K562 (cell line): ENCODE measurements around the gene CEBPB. TPM values are rescaled to one million over a fixed set of nuclear protein-coding genes. Genes with fewer than 3 reads are reported as not detected.

Experiments
- ATAC-seq: fragments of 200-7000 bp; cut with Tn5 transposase; 3 replicates; pipeline ENCODE4 v1.9.1; 2020; ENCODE audit warnings: moderate library complexity
- BruUV-seq: library from RNA; stranded (reverse); fragments of 400-500 nt; replicated peaks from 2 replicates; lab custom pipeline; 2021; lab: Mats Ljungman, UMichigan
- CTCF ChIA-PET: fragments of 300-600 bp; formaldehyde crosslinking; extraction: SDS; loops from one replicate; lab custom pipeline; 2021; ENCODE audit warnings: low intra/inter-chr PET ratio; lab: Yijun Ruan, JAX
- POLR2A ChIA-PET: fragments of 300-600, 350-650 bp; sonication (Branson Sonifier 250); formaldehyde crosslinking; extraction: SDS; loops from one replicate; lab custom pipeline; 2021; ENCODE audit warnings: antibody characterized with exemption, inconsistent platforms; lab: Yijun Ruan, JAX
- DNase-seq, 4 experiments: peaks; one replicate each; pipeline versions ENCODE4 v3.0.0 to v3.0.0-alpha.2; 2011 to 2018; ENCODE audit warnings: low spot score in 3 of 4, mixed read lengths in 3 of 4; ENCODE audit errors: extremely low read depth in 1 of 4
- FAIRE-seq: peaks from 2 replicates; lab custom pipeline; 2011; peaks lifted over from hg19 to GRCh38; lab: Jason Lieb, UNC
- H2AFZ ChIP-seq: 2 replicates; pipeline ENCODE4 v1.6.0; 2011; ENCODE audit warnings: low read depth, low read length, control low read depth, inconsistent platforms
- H3K27ac ChIP-seq: fragments of 200-600 bp; 3 replicates; pipeline ENCODE4 v1.8.0; 2011; ENCODE audit warnings: low read depth, mild to moderate bottlenecking, control low read depth, inconsistent platforms, low read length, moderate library complexity, mixed read lengths; ENCODE audit errors: extremely low read depth
- H3K27me3 ChIP-seq, 2 experiments: fragments of 300-600 bp in 1 of 2; 2 replicates in 1 of 2; 3 replicates in 1 of 2; pipeline versions ENCODE4 v1.6.0 to v1.8.0; 2011; ENCODE audit warnings: inconsistent platforms in 2 of 2, low read length in 2 of 2, mild to moderate bottlenecking in 1 of 2, mixed read lengths in 1 of 2, moderate library complexity in 1 of 2; ENCODE audit not compliant: control insufficient read depth in 2 of 2, insufficient read depth in 2 of 2
- H3K36me3 ChIP-seq: fragments of 300-600 bp; 3 replicates; pipeline ENCODE4 v1.8.0; 2011; ENCODE audit warnings: mild to moderate bottlenecking, low read length, inconsistent platforms; ENCODE audit not compliant: control insufficient read depth, insufficient read depth
- H3K4me1 ChIP-seq, 2 experiments: fragments of 200-600 bp in 1 of 2; replicated peaks in 1 of 2; 2 replicates in 1 of 2; 3 replicates in 1 of 2; pipeline versions ENCODE4 v1.5.1 to v1.8.0; 2011; ENCODE audit warnings: inconsistent platforms in 2 of 2, low read length in 2 of 2, mild to moderate bottlenecking in 1 of 2, mixed read lengths in 1 of 2, moderate library complexity in 1 of 2; ENCODE audit not compliant: control insufficient read depth in 2 of 2, insufficient read depth in 2 of 2
- H3K4me2 ChIP-seq: 2 replicates; pipeline ENCODE4 v1.6.1; 2011; ENCODE audit warnings: low read length, control low read depth, inconsistent platforms, mixed read lengths; ENCODE audit not compliant: insufficient read depth
- H3K4me3 ChIP-seq: fragments of 200-600 bp; sonication (generic), shearing (Covaris generic); 2 replicates; pipeline ENCODE4 v1.5.1; 2016; ENCODE audit warnings: control low read depth, inconsistent platforms
- H3K79me2 ChIP-seq: fragments of 200-600 bp; 3 replicates; pipeline ENCODE4 v1.8.0; 2011; ENCODE audit warnings: low read length, inconsistent platforms; ENCODE audit not compliant: control insufficient read depth, insufficient read depth
- H3K9ac ChIP-seq, 2 experiments: 2 replicates each; pipeline versions ENCODE4 v1.6.0 to v1.6.1; 2011; ENCODE audit warnings: low read depth in 2 of 2, low read length in 2 of 2, control low read depth in 1 of 2, inconsistent platforms in 1 of 2, mild to moderate bottlenecking in 1 of 2, mixed read lengths in 1 of 2; ENCODE audit not compliant: insufficient read depth in 1 of 2
- H3K9me1 ChIP-seq: one replicate; pipeline ENCODE4 v1.6.0; 2011; ENCODE audit warnings: inconsistent platforms, mild to moderate bottlenecking, low read length, moderate library complexity; ENCODE audit not compliant: control insufficient read depth, insufficient read depth
- H3K9me3 ChIP-seq: replicated peaks from 2 replicates; pipeline ENCODE4 v1.5.1; 2011; ENCODE audit warnings: low read depth, low read length, inconsistent platforms; ENCODE audit not compliant: control insufficient read depth, insufficient read depth
- H4K20me1 ChIP-seq: replicated peaks from 2 replicates; pipeline ENCODE4 v1.6.1; 2011; ENCODE audit warnings: low read length, inconsistent platforms, mixed read lengths; ENCODE audit not compliant: control insufficient read depth, insufficient read depth
- CHD4 ChIP-seq: fragments of 200-600 bp; sonication (generic); IDR thresholded peaks from 3 replicates; pipeline ENCODE4 v1.6.1; 2012; ENCODE audit warnings: low read depth, mild to moderate bottlenecking, mixed read lengths, low read length, inconsistent platforms; ENCODE audit not compliant: insufficient read depth, insufficient replicate concordance, poor library complexity, severe bottlenecking
- E4F1 ChIP-seq: fragments of 250-450 bp; sonication (Bioruptor Pico); IDR thresholded peaks from 2 replicates; pipeline ENCODE4 v1.5.0; 2021; ENCODE audit warnings: mild to moderate bottlenecking, borderline replicate concordance
- GTF3C2 ChIP-seq: IDR thresholded peaks from 3 replicates; pipeline ENCODE4 v1.6.1; 2011; ENCODE audit warnings: borderline replicate concordance, mild to moderate bottlenecking, moderate library complexity; ENCODE audit not compliant: insufficient read length; ENCODE audit errors: extremely low read depth
- HES1 ChIP-seq: fragments of 450-650 bp; IDR thresholded peaks from 2 replicates; pipeline ENCODE4 v1.6.1; 2016; ENCODE audit warnings: low read depth, mild to moderate bottlenecking, moderate library complexity
- USF1 ChIP-seq: sonication (generic); formaldehyde crosslinking; IDR thresholded peaks from 2 replicates; pipeline ENCODE4 v1.9.0; 2022; ENCODE audit warnings: mild to moderate bottlenecking, missing genetic modification reagents
- ZBTB11 ChIP-seq, 3 experiments: fragments of 200-800 bp in 1 of 3; fragments of 250-450 bp in 1 of 3; fragments of 450-650 bp in 1 of 3; sonication (Bioruptor Pico) in 1 of 3; sonication (Bioruptor generic) in 1 of 3; formaldehyde crosslinking in 1 of 3; IDR thresholded peaks; 2 replicates each; pipeline versions ENCODE4 v1.6.1 to v1.8.0; 2016 to 2022; ENCODE audit warnings: mild to moderate bottlenecking in 2 of 3, missing genetic modification characterization in 2 of 3, missing compliant biosample characterization in 1 of 3, moderate library complexity in 1 of 3
- ZNF512 ChIP-seq: IDR thresholded peaks from 2 replicates; pipeline ENCODE4 v1.6.1; 2016; ENCODE audit warnings: missing genetic modification characterization, missing compliant biosample characterization
- WGBS: fragments of 100-300 bp; shearing (Covaris generic); methylation state at CpG from one replicate; pipeline ENCODE4 v1.1.6; 2016; ENCODE audit warnings: low coverage, mixed read lengths; ENCODE audit not compliant: insufficient coverage; ENCODE audit errors: missing lambda C conversion rate; 5-methylcytosine and 5-hydroxymethylcytosine counted together
- in situ Hi-C: fragments of 300-500 bp; cut with MboI; formaldehyde crosslinking; loops from 4 replicates; pipeline ENCODE4 v1.15.0; 2018; ENCODE audit warnings: inconsistent platforms, mixed read lengths
- intact Hi-C: fragments of 100-400 bp; cut with micrococcal nuclease; formaldehyde crosslinking; loops from 2 replicates; pipeline ENCODE4 v1.14.2; 2022
- polyA plus RNA-seq, 8 experiments: library from polyadenylated mRNA; depleted of rRNA in 4 of 8; stranded (reverse) in 5 of 8; unstranded in 3 of 8; fragments of >200 nt; fragmentation: Nextera tagmentation in 2 of 8; fragmentation: Illumina TruSeq in 1 of 8; extraction: Ambion mirVana in 2 of 8; extraction: Trizol in 1 of 8; gene quantifications; 2 replicates each; pipeline versions ENCODE4 v1.2.1 to v1.2.3, GENCODE V29; 2011 to 2014; ENCODE audit warnings: inconsistent platforms in 1 of 8, missing spikeins in 1 of 8
- total RNA-seq, 7 experiments: library from RNA; depleted of rRNA in 6 of 7; stranded (reverse); fragments of >200 nt in 6 of 7; fragmentation: Illumina TruSeq in 2 of 7; extraction: Trizol in 2 of 7; gene quantifications; 2 replicates each; pipeline versions ENCODE4 v1.2.1 to v1.2.3, GENCODE V29; 2011 to 2021; ENCODE audit warnings: low replicate concordance in 1 of 7

The CEBPB gene
- total and polyA plus RNA-seq, 9 of the 15 experiments (the other 6 are each of a cell fraction or from before 2014, with no cell fraction given): 1.2 to 72.6 (median 7.8) TPM

- ChIA-PET POLR2A (interaction anchor here (0.6 kb wide), 1 partner anchor 11 kb away, joined by 3 read pairs; no protein-coding TSS in a partner anchor), CTCF (no interaction called here)
- DNase-seq (no peak), ATAC-seq (no peak), FAIRE-seq (no peak)
- no peak overlapping the region for H3K4me2 ChIP-seq
- no peak overlapping the region for H3K4me3 ChIP-seq
- intact Hi-C loops (no loop called here), in situ Hi-C loops (no loop called here)
- no peaks in the 10 kb centered on the region; the same call in 1 of the 2 replicates for H3K9me3 ChIP-seq
- H3K27me3 ChIP-seq: peaks cover 10 to 16% of the 10 kb centered on the region in 2 experiments
- no peaks in the 10 kb centered on the region for H3K36me3 ChIP-seq
- no TSS peak for BruUV-seq
- H3K27ac ChIP-seq: no peak overlapping the region
- no peaks in the 10 kb centered on the region for H3K79me2 ChIP-seq
- H3K9ac ChIP-seq: no peak overlapping the region
- H3K4me1 ChIP-seq: peaks cover 0 to 20% of the 10 kb centered on the region in 2 experiments; a peak in 2 of 5 replicates
- no peak overlapping the region for H2AFZ ChIP-seq
- TF ChIP-seq ZNF512 (tag): no peak
- no peak for TF ChIP-seq USF1 (CRISPR knock-in tag)
- peak in 1 of 3 experiments; percentile 47; a peak in 1 of 6 replicates for TF ChIP-seq ZBTB11 (CRISPR knock-in tag; IDR thresholded peaks at IDR 0.05)
- TF ChIP-seq HES1: no peak
- no peak for TF ChIP-seq CHD4
- TF ChIP-seq GTF3C2: no peak
- TF ChIP-seq E4F1: no peak
- 31% methylated on average over 4 of the region's 4 CpGs for WGBS
- no peaks in the 10 kb centered on the region for H4K20me1 ChIP-seq
- H3K9me1 ChIP-seq: no peaks in the 10 kb centered on the region
Observed at GRCh38 chr20:50237349-50237748, 46.7 kb downstream of the CEBPB start.
